GM23338 (cell line): ENCODE results near the gene LCTL. TPM values are rescaled to one million over a fixed set of nuclear protein-coding genes. Genes with fewer than 3 reads are reported as not detected.
A peak's percentile ranks its signal among the peaks of the same experiment; 100 is the strongest.

Experiments used
- ATAC-seq: fragments of 200-7000 bp; cut with Tn5 transposase; 3 replicates; pipeline ENCODE4 v1.9.1; 2020
- DNase-seq: peaks from one replicate; pipeline ENCODE4 v3.0.0-alpha.2; 2015; ENCODE audit warnings: low spot score
- H2AFZ ChIP-seq: fragments of 200-600 bp; sonication (generic); 2 replicates; pipeline ENCODE4 v1.8.0; 2016; ENCODE audit warnings: antibody characterized with exemption, mild to moderate bottlenecking, moderate library complexity
- H3F3A ChIP-seq: fragments of 200-600 bp; sonication (generic); replicated peaks from 2 replicates; pipeline ENCODE4 v1.8.0; 2017; ENCODE audit warnings: antibody characterized with exemption, mixed run types, low read depth
- H3K27ac ChIP-seq: fragments of 200-600 bp; sonication (generic); 2 replicates; pipeline ENCODE4 v1.6.1; 2016; ENCODE audit warnings: low read depth
- H3K27me3 ChIP-seq: fragments of 200-600 bp; sonication (generic); 2 replicates; pipeline ENCODE4 v1.8.0; 2016; ENCODE audit warnings: mild to moderate bottlenecking, mixed run types, moderate library complexity; ENCODE audit not compliant: insufficient read depth
- H3K36me3 ChIP-seq: fragments of 200-600 bp; sonication (generic); 2 replicates; pipeline ENCODE4 v1.8.0; 2016; ENCODE audit warnings: mild to moderate bottlenecking; ENCODE audit not compliant: insufficient read depth
- H3K4me1 ChIP-seq: fragments of 200-600 bp; sonication (generic); 2 replicates; pipeline ENCODE4 v1.8.0; 2016; ENCODE audit warnings: mild to moderate bottlenecking, moderate library complexity; ENCODE audit not compliant: insufficient read depth
- H3K4me2 ChIP-seq: fragments of 200-600 bp; sonication (generic); 2 replicates; pipeline ENCODE4 v1.7.1; 2017; ENCODE audit warnings: mixed run types
- H3K4me3 ChIP-seq: fragments of 200-600 bp; sonication (generic); 2 replicates; pipeline ENCODE4 v1.6.1; 2016; ENCODE audit warnings: mixed run types
- H3K79me2 ChIP-seq: fragments of 200-600 bp; sonication (generic); replicated peaks from 2 replicates; pipeline ENCODE4 v1.8.0; 2017; ENCODE audit warnings: mild to moderate bottlenecking; ENCODE audit not compliant: insufficient read depth
- H3K9me2 ChIP-seq: fragments of 200-600 bp; sonication (generic); 2 replicates; pipeline ENCODE4 v1.8.0; 2017; ENCODE audit not compliant: insufficient read depth
- H4K20me1 ChIP-seq: fragments of 200-600 bp; sonication (generic); replicated peaks from 2 replicates; pipeline ENCODE4 v1.8.0; 2017; ENCODE audit warnings: mild to moderate bottlenecking; ENCODE audit not compliant: insufficient read depth
- H3K27ac Mint-ChIP-seq: 2 replicates; pipeline ENCODE4 v1.8.0; 2020; ENCODE audit warnings: inconsistent platforms, mild to moderate bottlenecking, moderate library complexity, mixed read lengths
- H3K27me3 Mint-ChIP-seq: 3 replicates; pipeline ENCODE4 v1.8.0; 2022; ENCODE audit warnings: low read depth, mild to moderate bottlenecking, moderate library complexity, mixed read lengths, inconsistent platforms; ENCODE audit not compliant: insufficient read depth, poor library complexity
- H3K36me3 Mint-ChIP-seq: 3 replicates; pipeline ENCODE4 v1.8.0; 2021; ENCODE audit warnings: low read depth, mild to moderate bottlenecking, inconsistent platforms, moderate library complexity, mixed read lengths
- H3K4me1 Mint-ChIP-seq: 3 replicates; pipeline ENCODE4 v1.8.0; 2020; ENCODE audit warnings: mild to moderate bottlenecking, inconsistent platforms, mixed read lengths
- H3K4me3 Mint-ChIP-seq: 3 replicates; pipeline ENCODE4 v1.8.0; 2021; ENCODE audit warnings: moderate library complexity, mild to moderate bottlenecking, inconsistent platforms, mixed read lengths
- H3K9me3 Mint-ChIP-seq: 3 replicates; pipeline ENCODE4 v1.8.0; 2020; ENCODE audit warnings: moderate library complexity, mild to moderate bottlenecking, inconsistent platforms, mixed read lengths
- CREB1 ChIP-seq: fragments of 250-450 bp; sonication (Bioruptor Pico); IDR thresholded peaks from 2 replicates; pipeline ENCODE4 v1.5.0; 2020; ENCODE audit warnings: low read depth, mild to moderate bottlenecking, moderate library complexity
- EZH2 ChIP-seq: fragments of 200-600 bp; sonication (generic); IDR thresholded peaks from one replicate; pipeline ENCODE4 v1.8.0; 2017; ENCODE audit warnings: antibody characterized with exemption, mild to moderate bottlenecking, low read depth; ENCODE audit not compliant: unreplicated experiment
- JUNB ChIP-seq: IDR thresholded peaks from one replicate; pipeline ENCODE4 v1.6.1; 2016; ENCODE audit warnings: antibody characterized with exemption; ENCODE audit not compliant: unreplicated experiment
- STAT1 ChIP-seq: IDR thresholded peaks from one replicate; pipeline ENCODE4 v1.6.1; 2016; ENCODE audit warnings: antibody characterized with exemption; ENCODE audit not compliant: unreplicated experiment
- ZNF114 ChIP-seq: fragments of 250-450 bp; sonication (Bioruptor Pico); IDR thresholded peaks from 2 replicates; pipeline ENCODE4 v1.5.0; 2020; ENCODE audit warnings: mild to moderate bottlenecking, moderate library complexity
- ZNF331 ChIP-seq: fragments of 250-450 bp; sonication (Bioruptor Pico); IDR thresholded peaks from 2 replicates; pipeline ENCODE4 v1.5.0; 2020; ENCODE audit warnings: low read depth, mild to moderate bottlenecking, moderate library complexity
- polyA plus RNA-seq: library from polyadenylated mRNA; unstranded; fragments of >200 nt; fragmentation: Nextera tagmentation; extraction: Ambion mirVana; gene quantifications from 2 replicates; pipeline ENCODE4 v1.2.1, GENCODE V29; 2016
- total RNA-seq: library from RNA; depleted of rRNA; stranded (reverse); fragments of >200 nt; shearing (Covaris generic); gene quantifications from 2 replicates; pipeline ENCODE4 v1.2.3, GENCODE V29; 2014
- TF ChIP-seq, protein P1 (sequence below), 2 experiments: fragments of 200-600 bp in 1 of 2; sonication (generic) in 1 of 2; conservative IDR thresholded peaks; 2 replicates each; pipeline versions ENCODE4 v1.5.1 to v1.6.1; 2016 to 2017; ENCODE audit warnings: antibody characterized with exemption in 2 of 2, low read depth in 2 of 2, mild to moderate bottlenecking in 2 of 2, moderate library complexity in 1 of 2
- TF ChIP-seq, protein P2 (sequence below): fragments of 250-450 bp; sonication (Bioruptor Pico); IDR thresholded peaks from 2 replicates; pipeline ENCODE4 v1.5.0; 2020; ENCODE audit warnings: mild to moderate bottlenecking, moderate library complexity
- TF ChIP-seq, protein P3 (sequence below): IDR thresholded peaks from 2 replicates; pipeline ENCODE4 v1.6.1; 2016; ENCODE audit warnings: antibody characterized with exemption

Gene LCTL
- total and polyA plus RNA-seq, 2 experiments from 2014 or later, result 2.3 to 5.6 TPM

DNA sequence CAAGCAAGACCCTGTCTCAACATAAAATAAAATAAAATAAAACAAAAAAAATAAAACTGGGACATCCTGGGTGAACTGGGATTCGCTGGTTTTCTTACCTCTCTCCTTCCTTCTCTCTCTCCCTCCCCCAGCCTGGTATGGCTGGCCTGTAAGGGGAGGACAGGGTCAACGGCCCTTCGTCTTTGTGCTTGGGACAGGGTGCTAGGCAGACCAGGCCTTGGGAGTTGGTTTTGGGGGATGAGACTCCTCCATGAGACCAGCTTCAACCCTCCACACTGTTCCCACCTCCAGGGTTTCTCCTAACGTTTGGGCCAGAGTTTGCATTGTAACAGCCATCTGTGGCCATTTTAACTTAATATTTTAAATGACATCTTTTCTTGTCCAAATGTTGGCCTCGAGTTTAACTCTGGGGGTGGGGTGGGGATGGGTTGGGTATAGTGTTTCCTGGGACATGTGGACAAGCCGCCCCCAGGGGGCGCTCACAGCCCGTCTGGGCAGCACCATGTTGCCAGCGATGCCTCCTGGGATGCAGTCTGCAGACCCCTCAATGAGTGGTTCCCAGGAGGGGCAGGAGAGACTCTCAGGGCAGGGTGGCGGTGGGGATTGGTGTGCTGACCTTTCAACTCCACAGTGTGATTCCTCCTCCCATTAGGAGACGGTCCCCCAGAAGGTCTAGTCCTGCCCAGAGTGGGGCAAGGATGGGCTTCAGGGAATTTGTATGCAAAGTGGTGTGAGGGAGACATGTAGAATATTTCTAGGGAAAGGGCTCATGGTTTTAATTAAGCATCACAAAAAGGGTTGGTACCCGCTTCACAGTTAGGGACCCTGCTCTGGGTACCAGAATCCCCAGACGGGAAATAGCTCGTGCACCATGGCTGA is 37.7 kb upstream of the LCTL start:
- Mint-ChIP-seq H3K4me1 (peaks cover 4% of the 10 kb centered on the region; the same call in 2 of the 3 replicates), H3K27ac (no peak overlapping the region), H3K4me3 (no peak overlapping the region), H3K36me3 (no peaks in the 10 kb centered on the region), H3K9me3 (no peaks in the 10 kb centered on the region), H3K27me3 (peaks cover 13% of the 10 kb centered on the region)
- no peak for TF ChIP-seq EZH2
- no peak for TF ChIP-seq ZNF114 (CRISPR knock-in tag)
- no peak for TF ChIP-seq JUNB
- TF ChIP-seq, protein P1, sequence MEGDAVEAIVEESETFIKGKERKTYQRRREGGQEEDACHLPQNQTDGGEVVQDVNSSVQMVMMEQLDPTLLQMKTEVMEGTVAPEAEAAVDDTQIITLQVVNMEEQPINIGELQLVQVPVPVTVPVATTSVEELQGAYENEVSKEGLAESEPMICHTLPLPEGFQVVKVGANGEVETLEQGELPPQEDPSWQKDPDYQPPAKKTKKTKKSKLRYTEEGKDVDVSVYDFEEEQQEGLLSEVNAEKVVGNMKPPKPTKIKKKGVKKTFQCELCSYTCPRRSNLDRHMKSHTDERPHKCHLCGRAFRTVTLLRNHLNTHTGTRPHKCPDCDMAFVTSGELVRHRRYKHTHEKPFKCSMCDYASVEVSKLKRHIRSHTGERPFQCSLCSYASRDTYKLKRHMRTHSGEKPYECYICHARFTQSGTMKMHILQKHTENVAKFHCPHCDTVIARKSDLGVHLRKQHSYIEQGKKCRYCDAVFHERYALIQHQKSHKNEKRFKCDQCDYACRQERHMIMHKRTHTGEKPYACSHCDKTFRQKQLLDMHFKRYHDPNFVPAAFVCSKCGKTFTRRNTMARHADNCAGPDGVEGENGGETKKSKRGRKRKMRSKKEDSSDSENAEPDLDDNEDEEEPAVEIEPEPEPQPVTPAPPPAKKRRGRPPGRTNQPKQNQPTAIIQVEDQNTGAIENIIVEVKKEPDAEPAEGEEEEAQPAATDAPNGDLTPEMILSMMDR (conservative IDR thresholded peaks at IDR 0.05; ENCODE audit: low read depth in 2 of 2), result peak; percentile 78 to 94
- Histone ChIP-seq H3F3A (no peaks in the 10 kb centered on the region), H4K20me1 (no peaks in the 10 kb centered on the region), H3K79me2 (no peaks in the 10 kb centered on the region), H3K4me1 (no peaks in the 10 kb centered on the region), H3K36me3 (no peaks in the 10 kb centered on the region), H3K4me2 (no peak overlapping the region), H2AFZ (peak overlapping the region; percentile 54), H3K4me3 (no peak overlapping the region), H3K27me3 (no peaks in the 10 kb centered on the region), H3K27ac (no peak overlapping the region), H3K9me2 (no peaks in the 10 kb centered on the region)
- DNase-seq (peak; percentile 89), ATAC-seq (peak; percentile 98)

DNA sequence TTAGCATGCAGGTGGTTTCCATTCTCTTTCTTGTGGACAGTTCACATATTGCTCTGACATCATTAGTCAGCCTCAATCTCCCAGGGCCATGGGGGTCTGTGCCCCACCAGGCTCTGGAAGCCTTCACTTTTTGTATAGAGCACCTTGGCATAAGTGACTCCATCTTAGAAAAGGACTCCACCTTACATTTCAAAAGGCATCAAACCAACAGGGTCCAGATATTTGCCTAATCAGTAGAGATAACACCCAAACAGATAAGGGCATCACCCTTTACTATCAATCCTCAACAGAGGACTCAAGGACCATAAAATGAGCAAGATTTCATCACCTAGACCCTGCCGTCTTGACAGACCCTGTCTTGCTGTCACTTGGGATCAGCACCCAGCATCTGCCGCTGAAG is 35.7 kb upstream of the LCTL start:
- Histone ChIP-seq H3K4me2 (no peak overlapping the region), H3K36me3 (no peaks in the 10 kb centered on the region), H2AFZ (no peak overlapping the region), H3K27me3 (no peaks in the 10 kb centered on the region), H3K4me3 (no peak overlapping the region), H3F3A (no peaks in the 10 kb centered on the region), H3K9me2 (no peaks in the 10 kb centered on the region), H3K27ac (no peak overlapping the region), H4K20me1 (no peaks in the 10 kb centered on the region), H3K4me1 (no peaks in the 10 kb centered on the region), H3K79me2 (no peaks in the 10 kb centered on the region)
- Mint-ChIP-seq H3K4me1 (peaks cover 4% of the 10 kb centered on the region), H3K36me3 (no peaks in the 10 kb centered on the region), H3K4me3 (no peak overlapping the region), H3K9me3 (no peaks in the 10 kb centered on the region), H3K27ac (no peak overlapping the region), H3K27me3 (peaks cover 15% of the 10 kb centered on the region)
- DNase-seq (no peak), ATAC-seq (no peak)
- TF ChIP-seq, protein P2, sequence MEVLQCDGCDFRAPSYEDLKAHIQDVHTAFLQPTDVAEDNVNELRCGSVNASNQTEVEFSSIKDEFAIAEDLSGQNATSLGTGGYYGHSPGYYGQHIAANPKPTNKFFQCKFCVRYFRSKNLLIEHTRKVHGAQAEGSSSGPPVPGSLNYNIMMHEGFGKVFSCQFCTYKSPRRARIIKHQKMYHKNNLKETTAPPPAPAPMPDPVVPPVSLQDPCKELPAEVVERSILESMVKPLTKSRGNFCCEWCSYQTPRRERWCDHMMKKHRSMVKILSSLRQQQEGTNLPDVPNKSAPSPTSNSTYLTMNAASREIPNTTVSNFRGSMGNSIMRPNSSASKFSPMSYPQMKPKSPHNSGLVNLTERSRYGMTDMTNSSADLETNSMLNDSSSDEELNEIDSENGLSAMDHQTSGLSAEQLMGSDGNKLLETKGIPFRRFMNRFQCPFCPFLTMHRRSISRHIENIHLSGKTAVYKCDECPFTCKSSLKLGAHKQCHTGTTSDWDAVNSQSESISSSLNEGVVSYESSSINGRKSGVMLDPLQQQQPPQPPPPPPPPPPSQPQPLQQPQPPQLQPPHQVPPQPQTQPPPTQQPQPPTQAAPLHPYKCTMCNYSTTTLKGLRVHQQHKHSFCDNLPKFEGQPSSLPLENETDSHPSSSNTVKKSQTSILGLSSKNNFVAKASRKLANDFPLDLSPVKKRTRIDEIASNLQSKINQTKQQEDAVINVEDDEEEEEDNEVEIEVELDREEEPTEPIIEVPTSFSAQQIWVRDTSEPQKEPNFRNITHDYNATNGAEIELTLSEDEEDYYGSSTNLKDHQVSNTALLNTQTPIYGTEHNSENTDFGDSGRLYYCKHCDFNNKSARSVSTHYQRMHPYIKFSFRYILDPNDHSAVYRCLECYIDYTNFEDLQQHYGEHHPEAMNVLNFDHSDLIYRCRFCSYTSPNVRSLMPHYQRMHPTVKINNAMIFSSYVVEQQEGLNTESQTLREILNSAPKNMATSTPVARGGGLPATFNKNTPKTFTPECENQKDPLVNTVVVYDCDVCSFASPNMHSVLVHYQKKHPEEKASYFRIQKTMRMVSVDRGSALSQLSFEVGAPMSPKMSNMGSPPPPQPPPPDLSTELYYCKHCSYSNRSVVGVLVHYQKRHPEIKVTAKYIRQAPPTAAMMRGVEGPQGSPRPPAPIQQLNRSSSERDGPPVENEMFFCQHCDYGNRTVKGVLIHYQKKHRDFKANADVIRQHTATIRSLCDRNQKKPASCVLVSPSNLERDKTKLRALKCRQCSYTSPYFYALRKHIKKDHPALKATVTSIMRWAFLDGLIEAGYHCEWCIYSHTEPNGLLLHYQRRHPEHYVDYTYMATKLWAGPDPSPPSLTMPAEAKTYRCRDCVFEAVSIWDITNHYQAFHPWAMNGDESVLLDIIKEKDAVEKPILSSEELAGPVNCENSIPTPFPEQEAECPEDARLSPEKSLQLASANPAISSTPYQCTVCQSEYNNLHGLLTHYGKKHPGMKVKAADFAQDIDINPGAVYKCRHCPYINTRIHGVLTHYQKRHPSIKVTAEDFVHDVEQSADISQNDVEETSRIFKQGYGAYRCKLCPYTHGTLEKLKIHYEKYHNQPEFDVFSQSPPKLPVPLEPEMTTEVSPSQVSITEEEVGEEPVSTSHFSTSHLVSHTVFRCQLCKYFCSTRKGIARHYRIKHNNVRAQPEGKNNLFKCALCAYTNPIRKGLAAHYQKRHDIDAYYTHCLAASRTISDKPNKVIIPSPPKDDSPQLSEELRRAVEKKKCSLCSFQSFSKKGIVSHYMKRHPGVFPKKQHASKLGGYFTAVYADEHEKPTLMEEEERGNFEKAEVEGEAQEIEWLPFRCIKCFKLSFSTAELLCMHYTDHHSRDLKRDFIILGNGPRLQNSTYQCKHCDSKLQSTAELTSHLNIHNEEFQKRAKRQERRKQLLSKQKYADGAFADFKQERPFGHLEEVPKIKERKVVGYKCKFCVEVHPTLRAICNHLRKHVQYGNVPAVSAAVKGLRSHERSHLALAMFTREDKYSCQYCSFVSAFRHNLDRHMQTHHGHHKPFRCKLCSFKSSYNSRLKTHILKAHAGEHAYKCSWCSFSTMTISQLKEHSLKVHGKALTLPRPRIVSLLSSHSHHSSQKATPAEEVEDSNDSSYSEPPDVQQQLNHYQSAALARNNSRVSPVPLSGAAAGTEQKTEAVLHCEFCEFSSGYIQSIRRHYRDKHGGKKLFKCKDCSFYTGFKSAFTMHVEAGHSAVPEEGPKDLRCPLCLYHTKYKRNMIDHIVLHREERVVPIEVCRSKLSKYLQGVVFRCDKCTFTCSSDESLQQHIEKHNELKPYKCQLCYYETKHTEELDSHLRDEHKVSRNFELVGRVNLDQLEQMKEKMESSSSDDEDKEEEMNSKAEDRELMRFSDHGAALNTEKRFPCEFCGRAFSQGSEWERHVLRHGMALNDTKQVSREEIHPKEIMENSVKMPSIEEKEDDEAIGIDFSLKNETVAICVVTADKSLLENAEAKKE, result no peak
- TF ChIP-seq CREB1 (CRISPR knock-in tag), result no peak
- TF ChIP-seq, protein P1 (conservative IDR thresholded peaks at IDR 0.05; ENCODE audit: low read depth in 2 of 2), result no peak
- TF ChIP-seq STAT1, result no peak
- TF ChIP-seq ZNF331, result no peak
- TF ChIP-seq JUNB, result no peak
- TF ChIP-seq, protein P3, sequence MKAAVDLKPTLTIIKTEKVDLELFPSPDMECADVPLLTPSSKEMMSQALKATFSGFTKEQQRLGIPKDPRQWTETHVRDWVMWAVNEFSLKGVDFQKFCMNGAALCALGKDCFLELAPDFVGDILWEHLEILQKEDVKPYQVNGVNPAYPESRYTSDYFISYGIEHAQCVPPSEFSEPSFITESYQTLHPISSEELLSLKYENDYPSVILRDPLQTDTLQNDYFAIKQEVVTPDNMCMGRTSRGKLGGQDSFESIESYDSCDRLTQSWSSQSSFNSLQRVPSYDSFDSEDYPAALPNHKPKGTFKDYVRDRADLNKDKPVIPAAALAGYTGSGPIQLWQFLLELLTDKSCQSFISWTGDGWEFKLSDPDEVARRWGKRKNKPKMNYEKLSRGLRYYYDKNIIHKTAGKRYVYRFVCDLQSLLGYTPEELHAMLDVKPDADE, result no peak
